ENCODE data around the gene NLK.

Gene NLK

GRCh38 chr17:28166478-28166877, 124.0 kb downstream of the NLK start:
- Histone ChIP-seq H3K36me3 (peaks cover 13% of the 10 kb centered on the region), H3K9me3 (no peaks in the 10 kb centered on the region), H3K27ac (no peak overlapping the region), H3K27me3 (no peaks in the 10 kb centered on the region), H3K4me3 (ENCODE audit: low read depth in 1 of 2, low read length in 1 of 2) (no peak overlapping the region), H3K4me1 (ENCODE audit: control insufficient read depth in 1 of 2, insufficient read depth in 1 of 2, low read depth in 1 of 2, low read length in 1 of 2) (peaks cover 3 to 4% of the 10 kb centered on the region in 2 experiments)
- no peak for TF ChIP-seq CTCF (IDR thresholded peaks at IDR 0.05)

GRCh38 chr17:28169621-28170349, 127.3 kb downstream of the NLK start:
- no peak overlapping the region for H3K27ac ChIP-seq
- H3K9me3 ChIP-seq, result no peaks in the 10 kb centered on the region
- H3K4me1 ChIP-seq (ENCODE audit: control insufficient read depth in 1 of 2, insufficient read depth in 1 of 2, low read depth in 1 of 2, low read length in 1 of 2), result peaks cover 19 to 26% of the 10 kb centered on the region in 2 experiments
- no peak overlapping the region for H3K4me3 ChIP-seq (ENCODE audit: low read depth in 1 of 2, low read length in 1 of 2)
- H3K36me3 ChIP-seq, result peaks cover 13% of the 10 kb centered on the region
- TF ChIP-seq CTCF (IDR thresholded peaks at IDR 0.05), result no peak
- no peaks in the 10 kb centered on the region for H3K27me3 ChIP-seq

DNA sequence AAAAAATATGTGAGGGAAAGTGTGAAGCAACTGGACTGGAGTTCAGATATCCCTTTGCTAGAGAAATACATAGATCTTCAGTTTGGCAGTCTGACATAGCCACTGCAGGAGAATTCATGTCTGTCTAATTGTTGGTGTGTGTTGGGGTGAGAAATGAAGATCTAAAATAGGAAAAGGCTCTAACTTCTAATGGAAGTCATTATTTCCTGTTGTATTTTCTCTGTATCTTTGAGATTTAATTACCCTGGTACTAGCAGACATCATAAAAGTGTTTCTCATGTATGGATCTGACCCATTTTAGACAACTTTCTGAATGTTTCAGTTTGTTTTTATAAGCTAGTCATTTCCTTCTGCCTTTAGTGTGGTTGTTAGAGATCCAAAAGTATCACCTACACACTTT, 128.3 kb downstream of the NLK start:
- peaks cover 19 to 26% of the 10 kb centered on the region in 2 experiments for H3K4me1 ChIP-seq (ENCODE audit: control insufficient read depth in 1 of 2, insufficient read depth in 1 of 2, low read depth in 1 of 2, low read length in 1 of 2)
- no peak overlapping the region for H3K27ac ChIP-seq
- H3K9me3 ChIP-seq, result no peaks in the 10 kb centered on the region
- H3K4me3 ChIP-seq (ENCODE audit: low read depth in 1 of 2, low read length in 1 of 2), result no peak overlapping the region
- no peaks in the 10 kb centered on the region for H3K27me3 ChIP-seq
- no peak for TF ChIP-seq CTCF (IDR thresholded peaks at IDR 0.05)
- peaks cover 8% of the 10 kb centered on the region for H3K36me3 ChIP-seq

GRCh38 chr17:28173031-28173561, 130.6 kb downstream of the NLK start:
- no peak for TF ChIP-seq CTCF (IDR thresholded peaks at IDR 0.05)
- Histone ChIP-seq H3K9me3 (no peaks in the 10 kb centered on the region), H3K27me3 (no peaks in the 10 kb centered on the region), H3K27ac (peak overlapping the region; percentile 66), H3K4me3 (ENCODE audit: low read depth in 1 of 2, low read length in 1 of 2) (no peak overlapping the region), H3K36me3 (peaks cover 11% of the 10 kb centered on the region), H3K4me1 (ENCODE audit: control insufficient read depth in 1 of 2, insufficient read depth in 1 of 2, low read depth in 1 of 2, low read length in 1 of 2) (peaks cover 19 to 26% of the 10 kb centered on the region in 2 experiments)

DNA sequence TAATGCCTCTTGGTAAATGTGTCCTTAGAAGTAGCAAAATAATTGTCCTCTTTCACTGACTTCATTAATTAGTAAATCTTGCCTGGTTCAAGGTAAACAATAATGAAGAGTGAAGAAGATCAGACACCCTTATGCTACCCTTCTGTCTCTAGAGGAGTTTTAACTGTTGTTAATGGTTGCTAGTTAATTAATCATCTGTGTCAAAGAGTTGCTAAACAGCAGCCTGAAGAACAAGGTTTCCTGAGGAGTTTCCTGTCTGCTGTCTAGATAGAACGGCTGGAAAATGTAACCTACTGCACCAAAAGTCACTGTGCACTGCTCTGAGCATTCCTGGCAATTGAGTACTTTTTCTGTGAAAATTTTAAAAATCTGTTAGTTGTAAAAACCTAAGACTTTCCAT, 131.3 kb downstream of the NLK start:
- Histone ChIP-seq H3K36me3 (peaks cover 6% of the 10 kb centered on the region), H3K4me3 (ENCODE audit: low read depth in 1 of 2, low read length in 1 of 2) (no peak overlapping the region), H3K27ac (peak overlapping the region; percentile 66), H3K9me3 (no peaks in the 10 kb centered on the region), H3K27me3 (no peaks in the 10 kb centered on the region), H3K4me1 (ENCODE audit: control insufficient read depth in 1 of 2, insufficient read depth in 1 of 2, low read depth in 1 of 2, low read length in 1 of 2) (peaks cover 19 to 26% of the 10 kb centered on the region in 2 experiments)
- TF ChIP-seq CTCF (IDR thresholded peaks at IDR 0.05), result no peak
